Activated T-helper 1 cell treated with Interleukin-2 at 50 U/mL for 16 hours (primary cell): ENCODE measurements around the gene MAPKAP1.
"Not testable (repeated sequence)": the region's sequence is repeated elsewhere in the genome, so short reads cannot be mapped to it uniquely, and the experiment has no call there.

ENCODE experiments used
- DNase-seq: peaks from one replicate; pipeline ENCODE4 v3.0.0-alpha.2; 2020; ENCODE audit warnings: low read depth

Gene MAPKAP1

GRCh38 chr9:125730168-125730567 is 23.2 kb upstream of the MAPKAP1 start:
- no peak for DNase-seq

GRCh38 chr9:125726456-125727132 is 19.6 kb upstream of the MAPKAP1 start:
- no peak for DNase-seq

GRCh38 chr9:125707472-125707804 is 430 bp upstream of the MAPKAP1 start:
- DNase-seq = no peak

GRCh38 chr9:125705893-125706292 is 1.1 kb downstream of the MAPKAP1 start:
- no peak for DNase-seq

GRCh38 chr9:125703662-125704061 is 3.3 kb downstream of the MAPKAP1 start:
- no peak for DNase-seq

- DNase-seq = no peak
Measured at GRCh38 chr9:125701351-125701750, 5.7 kb downstream of the MAPKAP1 start.

- DNase-seq = no peak
Measured at GRCh38 chr9:125700791-125701190, 6.2 kb downstream of the MAPKAP1 start.

GRCh38 chr9:125699870-125700269 is 7.1 kb downstream of the MAPKAP1 start:
- DNase-seq = no peak

- no peak for DNase-seq
Measured at GRCh38 chr9:125696106-125696647, 10.8 kb downstream of the MAPKAP1 start.

- DNase-seq = not testable (repeated sequence)
Measured at GRCh38 chr9:125695548-125695947, 11.5 kb downstream of the MAPKAP1 start.

- DNase-seq = no peak
Measured at GRCh38 chr9:125694478-125694877, 12.5 kb downstream of the MAPKAP1 start.

GRCh38 chr9:125693492-125693891 is 13.5 kb downstream of the MAPKAP1 start:
- DNase-seq = not testable (repeated sequence)

- DNase-seq = no peak
Measured at GRCh38 chr9:125691869-125692268, 15.1 kb downstream of the MAPKAP1 start.

GRCh38 chr9:125690679-125691078 is 16.3 kb downstream of the MAPKAP1 start:
- DNase-seq = no peak

GRCh38 chr9:125687163-125687863 is 19.7 kb downstream of the MAPKAP1 start:
- DNase-seq = no peak

GRCh38 chr9:125685167-125685566 is 21.8 kb downstream of the MAPKAP1 start:
- DNase-seq = no peak

- no peak for DNase-seq
Measured at GRCh38 chr9:125683486-125683885, 23.5 kb downstream of the MAPKAP1 start.

- no peak for DNase-seq
Measured at GRCh38 chr9:125682340-125682739, 24.7 kb downstream of the MAPKAP1 start.

GRCh38 chr9:125681657-125682056 is 25.4 kb downstream of the MAPKAP1 start:
- DNase-seq = no peak

- DNase-seq = no peak
Measured at GRCh38 chr9:125681086-125681622, 25.9 kb downstream of the MAPKAP1 start.

GRCh38 chr9:125680445-125680844 is 26.6 kb downstream of the MAPKAP1 start:
- no peak for DNase-seq

GRCh38 chr9:125679597-125680189 is 27.3 kb downstream of the MAPKAP1 start:
- no peak for DNase-seq
